Suprapubic skin (tissue), 4 donors: Measurements from ENCODE around the gene CHRNE.

Experiments used
- EP300 ChIP-seq: sonication (generic); formaldehyde crosslinking; IDR thresholded peaks from one replicate; pipeline ENCODE4 v1.6.1; 2017; ENCODE audit warnings: antibody characterized with exemption
- POLR2A ChIP-seq, 2 donors: fragments of 450-650 bp; IDR thresholded peaks; one replicate each; pipeline ENCODE4 v1.6.1; 2017; ENCODE audit warnings: antibody characterized with exemption in 2 of 2, mild to moderate bottlenecking in 2 of 2, moderate library complexity in 2 of 2
- POLR2AphosphoS5 ChIP-seq, 3 donors: sonication (generic); formaldehyde crosslinking; IDR thresholded peaks; one replicate each; pipeline ENCODE4 v1.6.1; 2017; ENCODE audit warnings: antibody characterized with exemption in 3 of 3
- TF ChIP-seq, protein P1 (sequence below), 2 donors: fragments of 200-600 bp in 1 of 2; fragments of 450-650 bp in 1 of 2; sonication (generic) in 1 of 2; IDR thresholded peaks; one replicate each; pipeline ENCODE4 v1.5.1; 2016 to 2019; ENCODE audit warnings: antibody characterized with exemption in 2 of 2, mild to moderate bottlenecking in 1 of 2, moderate library complexity in 1 of 2

DNA sequence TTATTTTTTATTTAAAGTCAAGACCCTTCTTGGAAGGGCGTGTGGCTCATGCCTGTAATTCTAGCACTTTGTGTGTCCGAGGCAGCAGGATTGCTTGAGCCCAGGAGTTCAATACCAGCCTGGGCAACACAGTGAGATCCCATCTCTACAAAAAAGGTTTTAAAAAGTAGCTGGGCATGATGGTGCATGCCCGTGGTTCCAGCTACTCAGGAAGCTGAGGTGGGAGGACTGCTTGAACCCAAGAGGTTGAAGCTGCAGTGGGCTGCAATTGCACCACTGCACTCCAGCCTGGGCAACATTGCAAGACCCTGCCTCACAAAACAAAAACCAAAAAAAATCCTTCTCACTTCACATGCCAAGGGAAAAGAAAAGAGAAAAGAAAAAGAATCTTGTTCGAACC lies 40.2 kb downstream of the CHRNE start:
- TF ChIP-seq, protein P1, sequence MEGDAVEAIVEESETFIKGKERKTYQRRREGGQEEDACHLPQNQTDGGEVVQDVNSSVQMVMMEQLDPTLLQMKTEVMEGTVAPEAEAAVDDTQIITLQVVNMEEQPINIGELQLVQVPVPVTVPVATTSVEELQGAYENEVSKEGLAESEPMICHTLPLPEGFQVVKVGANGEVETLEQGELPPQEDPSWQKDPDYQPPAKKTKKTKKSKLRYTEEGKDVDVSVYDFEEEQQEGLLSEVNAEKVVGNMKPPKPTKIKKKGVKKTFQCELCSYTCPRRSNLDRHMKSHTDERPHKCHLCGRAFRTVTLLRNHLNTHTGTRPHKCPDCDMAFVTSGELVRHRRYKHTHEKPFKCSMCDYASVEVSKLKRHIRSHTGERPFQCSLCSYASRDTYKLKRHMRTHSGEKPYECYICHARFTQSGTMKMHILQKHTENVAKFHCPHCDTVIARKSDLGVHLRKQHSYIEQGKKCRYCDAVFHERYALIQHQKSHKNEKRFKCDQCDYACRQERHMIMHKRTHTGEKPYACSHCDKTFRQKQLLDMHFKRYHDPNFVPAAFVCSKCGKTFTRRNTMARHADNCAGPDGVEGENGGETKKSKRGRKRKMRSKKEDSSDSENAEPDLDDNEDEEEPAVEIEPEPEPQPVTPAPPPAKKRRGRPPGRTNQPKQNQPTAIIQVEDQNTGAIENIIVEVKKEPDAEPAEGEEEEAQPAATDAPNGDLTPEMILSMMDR (IDR thresholded peaks at IDR 0.05): no peak
- TF ChIP-seq POLR2AphosphoS5 (IDR thresholded peaks at IDR 0.05) (no peak), EP300 (no peak), POLR2A (IDR thresholded peaks at IDR 0.05) (no peak)
